HCT116 (cell line): ENCODE data around the gene GNS. TPM values are rescaled to one million over a fixed set of nuclear protein-coding genes. Genes with fewer than 3 reads are reported as not detected.

Experiments used
- ATAC-seq: fragments of 200-7000 bp; cut with Tn5 transposase; 2 replicates; pipeline ENCODE4 v1.9.1; 2020; ENCODE audit warnings: mild to moderate bottlenecking, moderate library complexity
- BruUV-seq: library from RNA; stranded (reverse); fragments of 400-500 nt; replicated peaks from 2 replicates; lab custom pipeline; 2021; lab: Mats Ljungman, UMichigan
- CTCF ChIA-PET: fragments of 300-600 bp; sonication (Branson Sonifier 250); formaldehyde crosslinking; loops from one replicate; lab custom pipeline; 2021; ENCODE audit warnings: antibody characterized with exemption; lab: Charles Lee
- POLR2A ChIA-PET: fragments of 300-600, 350-600 bp; sonication (Branson Sonifier 250); formaldehyde crosslinking; loops from one replicate; lab custom pipeline; 2021; ENCODE audit warnings: antibody characterized with exemption; lab: Charles Lee
- RAD21 ChIA-PET, 2 experiments: fragments of 300-600 bp; sonication (Branson Sonifier 250); formaldehyde crosslinking; loops; one replicate each; lab custom pipeline; 2023; ENCODE audit warnings: low total read pairs in 2 of 2; ENCODE audit not compliant: uncharacterized antibody in 2 of 2, unreplicated experiment in 2 of 2, low non-redundant PET in 1 of 2; lab: Charles Lee
- DNase-seq: peaks from one replicate; pipeline ENCODE4 v3.0.0-alpha.2; 2010; ENCODE audit warnings: low read depth, low spot score
- H2AFZ ChIP-seq: fragments of 200-600 bp; shearing (Covaris generic), sonication (generic); 2 replicates; pipeline ENCODE4 v1.6.1; 2017; ENCODE audit warnings: low read depth, mixed run types, mixed read lengths, antibody characterized with exemption, low read length; ENCODE audit not compliant: poor library complexity, severe bottlenecking
- H3K27ac ChIP-seq: 2 replicates; pipeline ENCODE4 v1.5.1; 2012; ENCODE audit warnings: low read depth, low read length
- H3K27me3 ChIP-seq: fragments of 200-600 bp; sonication (generic); 2 replicates; pipeline ENCODE4 v1.6.1; 2016; ENCODE audit warnings: mixed run types, low read length, mixed read lengths; ENCODE audit not compliant: insufficient read depth
- H3K36me3 ChIP-seq, 2 experiments: fragments of 200-500 bp in 1 of 2; fragments of 200-600 bp in 1 of 2; sonication (Bioruptor generic) in 1 of 2; sonication (generic) in 1 of 2; 2 replicates each; pipeline versions ENCODE4 v1.5.1 to v1.6.1; 2014 to 2016; ENCODE audit warnings: low read length in 2 of 2, inconsistent platforms in 1 of 2, mixed read lengths in 1 of 2, mixed run types in 1 of 2; ENCODE audit not compliant: insufficient read depth in 2 of 2, control insufficient read depth in 1 of 2
- H3K4me1 ChIP-seq, 2 experiments: fragments of 200-600 bp in 1 of 2; sonication (generic) in 1 of 2; 2 replicates each; pipeline versions ENCODE4 v1.5.1 to v1.6.1; 2012 to 2017; ENCODE audit warnings: low read length in 2 of 2, inconsistent platforms in 1 of 2, mild to moderate bottlenecking in 1 of 2, mixed read lengths in 1 of 2, mixed run types in 1 of 2, moderate library complexity in 1 of 2; ENCODE audit not compliant: insufficient read depth in 2 of 2, control insufficient read depth in 1 of 2
- H3K4me2 ChIP-seq: fragments of 200-600 bp; sonication (generic); 2 replicates; pipeline ENCODE4 v1.6.1; 2017; ENCODE audit warnings: mixed run types, low read length, mixed read lengths
- H3K4me3 ChIP-seq, 2 experiments: fragments of 200-600 bp in 1 of 2; sonication (generic) in 1 of 2; replicated peaks in 1 of 2; 2 replicates each; pipeline ENCODE4 v1.5.1; 2011 to 2016; ENCODE audit warnings: low read length in 2 of 2, control low read depth in 1 of 2, low read depth in 1 of 2, mild to moderate bottlenecking in 1 of 2, mixed read lengths in 1 of 2, mixed run types in 1 of 2
- H3K79me2 ChIP-seq: fragments of 200-600 bp; sonication (generic); 2 replicates; pipeline ENCODE4 v1.6.1; 2017; ENCODE audit warnings: mild to moderate bottlenecking, mixed run types, low read length, moderate library complexity, mixed read lengths; ENCODE audit not compliant: insufficient read depth
- H3K9ac ChIP-seq: fragments of 200-600 bp; sonication (generic); 2 replicates; pipeline ENCODE4 v1.6.1; 2016; ENCODE audit warnings: low read length, mixed read lengths
- H3K9me2 ChIP-seq: fragments of 200-600 bp; sonication (generic), shearing (Covaris generic); 2 replicates; pipeline ENCODE4 v1.6.1; 2017; ENCODE audit warnings: mixed run types, mild to moderate bottlenecking, moderate library complexity; ENCODE audit not compliant: insufficient read depth
- H3K9me3 ChIP-seq, 2 experiments: fragments of 200-500 bp in 1 of 2; fragments of 200-600 bp in 1 of 2; sonication (Bioruptor generic) in 1 of 2; sonication (generic) in 1 of 2; 2 replicates each; pipeline ENCODE4 v1.6.1; 2014 to 2017; ENCODE audit warnings: low read length in 2 of 2, mixed read lengths in 2 of 2, inconsistent platforms in 1 of 2, low read depth in 1 of 2, mild to moderate bottlenecking in 1 of 2, mixed run types in 1 of 2, moderate library complexity in 1 of 2; ENCODE audit not compliant: control insufficient read depth in 1 of 2, insufficient read depth in 1 of 2
- H4K20me1 ChIP-seq: fragments of 200-600 bp; sonication (generic), shearing (Covaris generic); 2 replicates; pipeline ENCODE4 v1.6.1; 2017; ENCODE audit warnings: mixed run types, mild to moderate bottlenecking, moderate library complexity; ENCODE audit not compliant: insufficient read depth
- ATF3 ChIP-seq: IDR thresholded peaks from 2 replicates; pipeline ENCODE4 v1.6.1; 2012
- CBX3 ChIP-seq: IDR thresholded peaks from 2 replicates; pipeline ENCODE4 v1.6.1; 2012; ENCODE audit warnings: low read depth
- ELF1 ChIP-seq: IDR thresholded peaks from 2 replicates; pipeline ENCODE4 v1.6.1; 2012; ENCODE audit warnings: low read depth, borderline replicate concordance
- JUND ChIP-seq: IDR thresholded peaks from 2 replicates; pipeline ENCODE4 v1.6.1; 2012
- RAD21 ChIP-seq: IDR thresholded peaks from 2 replicates; pipeline ENCODE4 v1.6.1; 2012; ENCODE audit warnings: low read depth, mild to moderate bottlenecking
- intact Hi-C: fragments of 100-400 bp; cut with micrococcal nuclease; formaldehyde crosslinking; loops from 2 replicates; pipeline ENCODE4 v1.10.0; 2022
- total RNA-seq: library from RNA; stranded (reverse); gene quantifications from one replicate; pipeline ENCODE4 v1.2.1, GENCODE V29; 2021; ENCODE audit not compliant: unreplicated experiment

The GNS gene
- total RNA-seq, 1 experiment from 2014 or later, result 45.7 TPM

GRCh38 chr12:64743206-64743605, 16.0 kb downstream of the GNS start:
- Histone ChIP-seq H3K9me2 (no peaks in the 10 kb centered on the region), H3K9ac (no peak overlapping the region), H3K27me3 (no peaks in the 10 kb centered on the region), H3K27ac (no peak overlapping the region), H4K20me1 (no peaks in the 10 kb centered on the region), H3K9me3 (no peaks in the 10 kb centered on the region), H2AFZ (no peak overlapping the region), H3K4me1 (0 out of 4 replicates have a peak, but pooled peaks cover 0 to 8% of the 10 kb centered on the region in 2 experiments), H3K36me3 (peaks cover 4 to 6% of the 10 kb centered on the region in 2 experiments; a peak in 2 of 4 replicates), H3K4me3 (no peak overlapping the region), H3K4me2 (no peak overlapping the region), H3K79me2 (no peaks in the 10 kb centered on the region)
- RAD21 ChIA-PET, result no interaction called here
- no TSS peak for BruUV-seq
- CTCF ChIA-PET, result no interaction called here
- intact Hi-C loops, result no loop called here
- TF ChIP-seq CBX3 (no peak), ATF3 (no peak), JUND (no peak), ELF1 (no peak)
- POLR2A ChIA-PET, result no interaction called here
- no peak for DNase-seq
- no peak for ATAC-seq

- H4K20me1 ChIP-seq, result no peaks in the 10 kb centered on the region
- no peaks in the 10 kb centered on the region for H3K9me2 ChIP-seq
- CTCF ChIA-PET, result no interaction called here
- intact Hi-C loops, result no loop called here
- ATAC-seq (no peak), DNase-seq (no peak)
- no TSS peak for BruUV-seq
- H2AFZ ChIP-seq, result no peak overlapping the region
- H3K9ac ChIP-seq, result no peak overlapping the region
- POLR2A ChIA-PET, result no interaction called here
- H3K4me3 ChIP-seq, result no peak overlapping the region
- TF ChIP-seq RAD21, result no peak
- no peaks in the 10 kb centered on the region for H3K9me3 ChIP-seq
- H3K79me2 ChIP-seq, result no peaks in the 10 kb centered on the region
- peaks cover 4 to 6% of the 10 kb centered on the region in 2 experiments; a peak in 2 of 4 replicates for H3K36me3 ChIP-seq
- 0 out of 4 replicates have a peak, but pooled peaks cover 0 to 8% of the 10 kb centered on the region in 2 experiments for H3K4me1 ChIP-seq
- H3K27ac ChIP-seq, result no peak overlapping the region
- RAD21 ChIA-PET, result no interaction called here
- H3K4me2 ChIP-seq, result no peak overlapping the region
- no peaks in the 10 kb centered on the region for H3K27me3 ChIP-seq
Measured at GRCh38 chr12:64742416-64742815, 16.8 kb downstream of the GNS start.
